GM21529 (cell line): Measurements from ENCODE around the gene ADIRF.
"Not testable (repeated sequence)": the region's sequence is repeated elsewhere in the genome, so short reads cannot be mapped to it uniquely, and the experiment has no call there.

Experiments
- ATAC-seq: cut with Tn5 transposase; IDR thresholded peaks from one replicate; pipeline ENCODE4 v1.9.1; 2021; ENCODE audit not compliant: unreplicated experiment

The ADIRF gene

GRCh38 chr10:86968271-86968993 is at the start of gene ADIRF:
TSS of gene ADIRF (plus strand) at chr10:86968482. CDS start at chr10:86968545, 63 bp downstream.
- ATAC-seq = no peak

GRCh38 chr10:86922553-86922961 is 45.7 kb upstream of the ADIRF start:
- no peak for ATAC-seq

- no peak for ATAC-seq
Measured at GRCh38 chr10:86929468-86930380, 38.6 kb upstream of the ADIRF start.

- no peak for ATAC-seq
Measured at GRCh38 chr10:86931872-86932271, 36.4 kb upstream of the ADIRF start.

GRCh38 chr10:86932674-86933073 is 35.6 kb upstream of the ADIRF start:
- no peak for ATAC-seq

- ATAC-seq = not testable (repeated sequence)
Measured at GRCh38 chr10:86934162-86934711, 34.0 kb upstream of the ADIRF start.

- no peak for ATAC-seq
Measured at GRCh38 chr10:86936661-86937501, 31.4 kb upstream of the ADIRF start.

- no peak for ATAC-seq
Measured at GRCh38 chr10:86937502-86938154, 30.7 kb upstream of the ADIRF start.

GRCh38 chr10:86938260-86938659 is 30.0 kb upstream of the ADIRF start:
- no peak for ATAC-seq

GRCh38 chr10:86940076-86940475 is 28.2 kb upstream of the ADIRF start:
- not testable (repeated sequence) for ATAC-seq

- no peak for ATAC-seq
Measured at GRCh38 chr10:86940677-86941076, 27.6 kb upstream of the ADIRF start.

GRCh38 chr10:86941426-86941825 is 26.9 kb upstream of the ADIRF start:
- ATAC-seq = no peak

GRCh38 chr10:86941991-86942421 is 26.3 kb upstream of the ADIRF start:
- no peak for ATAC-seq

- no peak for ATAC-seq
Measured at GRCh38 chr10:86942441-86943315, 25.6 kb upstream of the ADIRF start.

- no peak for ATAC-seq
Measured at GRCh38 chr10:86943316-86944030, 24.8 kb upstream of the ADIRF start.

GRCh38 chr10:86944031-86944419 is 24.3 kb upstream of the ADIRF start:
- no peak for ATAC-seq

GRCh38 chr10:86944471-86944870 is 23.8 kb upstream of the ADIRF start:
- no peak for ATAC-seq

GRCh38 chr10:86944907-86945306 is 23.4 kb upstream of the ADIRF start:
- no peak for ATAC-seq
